GM12878 (cell line): Measurements from ENCODE around the gene IDH3A. TPM values are rescaled to one million over a fixed set of nuclear protein-coding genes. Genes with fewer than 3 reads are reported as not detected.

ENCODE experiments used
- ATAC-seq: fragments of 200-7000 bp; cut with Tn5 transposase; 3 replicates; pipeline ENCODE4 v1.9.1; 2020; ENCODE audit warnings: mild to moderate bottlenecking, moderate library complexity
- BruUV-seq: library from RNA; stranded (reverse); fragments of 400-500 nt; replicated peaks from 2 replicates; lab custom pipeline; 2021; lab: Mats Ljungman, UMichigan
- CTCF ChIA-PET: fragments of 300-600 bp; sonication (Branson Sonifier 250); formaldehyde crosslinking; extraction: SDS; loops from one replicate; lab custom pipeline; 2021; ENCODE audit warnings: inconsistent platforms; lab: Yijun Ruan, JAX
- POLR2A ChIA-PET: fragments of 350-600 bp; formaldehyde crosslinking; extraction: SDS; loops from one replicate; lab custom pipeline; 2021; ENCODE audit warnings: inconsistent platforms; lab: Charles Lee
- RAD21 ChIA-PET: fragments of 300-600 bp; sonication (Branson Sonifier 250); formaldehyde crosslinking; loops from one replicate; lab custom pipeline; 2023; ENCODE audit warnings: antibody characterized with exemption; ENCODE audit not compliant: unreplicated experiment; lab: Charles Lee
- SMC1A ChIA-PET: fragments of 300-600 bp; sonication (Branson Sonifier 250); formaldehyde crosslinking; loops from one replicate; lab custom pipeline; 2023; ENCODE audit not compliant: unreplicated experiment, uncharacterized antibody; lab: Charles Lee
- DNase-seq: peaks from one replicate; pipeline ENCODE4 v3.0.0-alpha.2; 2011; ENCODE audit warnings: low read depth, low spot score
- FAIRE-seq: peaks from 3 replicates; lab custom pipeline; 2011; peaks lifted over from hg19 to GRCh38; lab: Jason Lieb, UNC
- H2AFZ ChIP-seq: 2 replicates; pipeline ENCODE4 v1.6.0; 2011; ENCODE audit warnings: low read depth, low read length, control low read depth; ENCODE audit not compliant: control insufficient read depth
- H3K27ac ChIP-seq: 2 replicates; pipeline ENCODE4 v1.5.1; 2011; ENCODE audit warnings: control low read depth; ENCODE audit not compliant: control insufficient read depth, insufficient read depth
- H3K27me3 ChIP-seq, 2 experiments: replicated peaks in 1 of 2; 2 replicates each; pipeline versions ENCODE4 v1.6.0 to v1.6.1; 2011; ENCODE audit warnings: low read length in 1 of 2; ENCODE audit not compliant: control insufficient read depth in 2 of 2, insufficient read depth in 2 of 2
- H3K36me3 ChIP-seq, 2 experiments: 2 replicates each; pipeline ENCODE4 v1.5.1; 2011; ENCODE audit warnings: low read length in 1 of 2; ENCODE audit not compliant: control insufficient read depth in 2 of 2, insufficient read depth in 2 of 2
- H3K4me1 ChIP-seq: 2 replicates; pipeline ENCODE4 v1.6.1; 2011; ENCODE audit warnings: mild to moderate bottlenecking, low read length, moderate library complexity, mixed read lengths; ENCODE audit not compliant: control insufficient read depth, insufficient read depth
- H3K4me2 ChIP-seq: 2 replicates; pipeline ENCODE4 v1.6.0; 2011; ENCODE audit warnings: control low read depth; ENCODE audit not compliant: control insufficient read depth, insufficient read depth
- H3K4me3 ChIP-seq: fragments of 200-600 bp; sonication (generic); 2 replicates; pipeline ENCODE4 v1.5.1; 2016
- H3K79me2 ChIP-seq: 2 replicates; pipeline ENCODE4 v1.6.0; 2011; ENCODE audit warnings: low read length; ENCODE audit not compliant: control insufficient read depth, insufficient read depth
- H3K9ac ChIP-seq: 2 replicates; pipeline ENCODE4 v1.8.0; 2011; ENCODE audit warnings: low read length, control low read depth, mixed read lengths; ENCODE audit not compliant: control insufficient read depth, insufficient read depth
- H3K9me3 ChIP-seq: replicated peaks from 3 replicates; pipeline ENCODE4 v1.5.1; 2011; ENCODE audit warnings: mild to moderate bottlenecking, low read length; ENCODE audit not compliant: control insufficient read depth, insufficient read depth
- H4K20me1 ChIP-seq: 2 replicates; pipeline ENCODE4 v1.6.0; 2011; ENCODE audit not compliant: control insufficient read depth, insufficient read depth
- ATF7 ChIP-seq: fragments of 450-650 bp; IDR thresholded peaks from 2 replicates; pipeline ENCODE4 v1.6.1; 2016; ENCODE audit warnings: low read depth, mild to moderate bottlenecking
- BCLAF1 ChIP-seq: fragments of 450-650 bp; IDR thresholded peaks from 2 replicates; pipeline ENCODE4 v1.6.1; 2017; ENCODE audit warnings: antibody characterized with exemption, mild to moderate bottlenecking, moderate library complexity
- MLLT1 ChIP-seq: fragments of 450-650 bp; IDR thresholded peaks from 2 replicates; pipeline ENCODE4 v1.6.1; 2016; ENCODE audit warnings: mild to moderate bottlenecking
- NBN ChIP-seq: fragments of 450-650 bp; IDR thresholded peaks from 2 replicates; pipeline ENCODE4 v1.6.1; 2016
- NFIC ChIP-seq: IDR thresholded peaks from 2 replicates; pipeline ENCODE4 v1.6.1; 2012; ENCODE audit warnings: low read depth, mild to moderate bottlenecking, inconsistent platforms, low read length, moderate library complexity
- RB1 ChIP-seq: fragments of 450-650 bp; formaldehyde crosslinking; IDR thresholded peaks from 2 replicates; pipeline ENCODE4 v1.6.1; 2017; ENCODE audit warnings: mild to moderate bottlenecking, borderline replicate concordance
- RELB ChIP-seq: fragments of 450-650 bp; IDR thresholded peaks from 2 replicates; pipeline ENCODE4 v1.6.1; 2017; ENCODE audit warnings: low read depth, mild to moderate bottlenecking, moderate library complexity
- REST ChIP-seq: IDR thresholded peaks from 2 replicates; pipeline ENCODE4 v1.6.1; 2012; ENCODE audit warnings: mild to moderate bottlenecking, low read depth, low read length
- ZNF384 ChIP-seq: IDR thresholded peaks from 2 replicates; pipeline ENCODE4 v1.6.1; 2012; ENCODE audit warnings: low read depth, mild to moderate bottlenecking, low read length, improper control_type of control experiment, borderline replicate concordance
- WGBS: methylation state at CpG from one replicate; pipeline ENCODE4 v1.1.6; 2016; ENCODE audit warnings: low lambda C conversion rate; ENCODE audit not compliant: insufficient replicate concordance, insufficient coverage; ENCODE audit errors: missing lambda C conversion rate; 5-methylcytosine and 5-hydroxymethylcytosine counted together
- in situ Hi-C: fragments of 300-500 bp; cut with MboI; formaldehyde crosslinking; loops from 9 replicates; pipeline ENCODE4 v1.14.3; 2018; ENCODE audit warnings: mixed read lengths
- intact Hi-C: fragments of 100-400 bp; cut with micrococcal nuclease; formaldehyde crosslinking; loops from one replicate; pipeline ENCODE4 v1.14.2; 2022; ENCODE audit not compliant: unreplicated experiment
- polyA plus RNA-seq, 11 experiments: library from polyadenylated mRNA; depleted of rRNA in 4 of 11; unstranded in 6 of 11; stranded (reverse) in 5 of 11; fragments of >200 nt; fragmentation: Nextera tagmentation in 4 of 11; fragmentation: Illumina TruSeq in 1 of 11; extraction: Ambion mirVana in 4 of 11; extraction: Trizol in 1 of 11; gene quantifications; 1 replicate in 1 of 11; 2 replicates in 10 of 11; pipeline versions ENCODE4 v1.2.1 to v1.2.3, GENCODE V29; 2011 to 2016; ENCODE audit warnings: inconsistent platforms in 2 of 11, missing spikeins in 2 of 11, low read depth in 1 of 11
- total RNA-seq, 4 experiments: library from RNA; depleted of rRNA in 3 of 4; stranded (reverse); fragments of >200 nt in 3 of 4; fragmentation: Illumina TruSeq in 1 of 4; extraction: Trizol in 1 of 4; gene quantifications; 2 replicates each; pipeline versions ENCODE4 v1.2.1 to v1.2.3, GENCODE V29; 2013 to 2021

IDH3A gene
- total and polyA plus RNA-seq, 10 of the 15 experiments (the other 5 are each of a cell fraction or from before 2014, with no cell fraction given) = 83.9 to 254 (median 195) TPM

- no peak for TF ChIP-seq BCLAF1
These were observed 1.6 kb upstream of the IDH3A start (continued) for GRCh38 chr15:78147566-78147965.

- peak overlapping the region; percentile 87 for H3K4me3 ChIP-seq
- H3K27me3 ChIP-seq = no peaks in the 10 kb centered on the region
- H4K20me1 ChIP-seq = no peaks in the 10 kb centered on the region
- TSS peak; percentile 95 for BruUV-seq
- H3K4me2 ChIP-seq = peak overlapping the region; percentile 48
- DNase-seq = no peak
- FAIRE-seq = no peak
- no peaks in the 10 kb centered on the region for H3K36me3 ChIP-seq
- RAD21 ChIA-PET = interaction anchor here (0.6 to 7.3 kb wide), 12 partner anchors 9 to 98 kb away, joined by 3 to 53 read pairs (median 4); partner anchors contain the start of gene CIB2
- no peaks in the 10 kb centered on the region for H3K9me3 ChIP-seq
- peaks cover 46% of the 10 kb centered on the region for H3K79me2 ChIP-seq
- intact Hi-C loops (loop anchor here (2.0 kb wide), 1 partner anchor 18 kb away; the partner anchor contains the start of gene CIB2), in situ Hi-C loops (no loop called here)
- 5% methylated on average over 14 of the region's 14 CpGs for WGBS
- ATAC-seq = peak; percentile 14
- H3K27ac ChIP-seq = peak overlapping the region; percentile 84
- peaks cover 13% of the 10 kb centered on the region for H3K4me1 ChIP-seq
- CTCF ChIA-PET = interaction anchor here (1.1 to 4.5 kb wide), 11 partner anchors 8 to 83 kb away, joined by 3 to 38 read pairs (median 5); partner anchors contain the start of gene CIB2
- POLR2A ChIA-PET = interaction anchor here (0.7 to 4.8 kb wide), 12 partner anchors 9 to 80 kb away, joined by 3 to 75 read pairs (median 6); no protein-coding TSS in a partner anchor
- peak overlapping the region; percentile 88 for H2AFZ ChIP-seq
- SMC1A ChIA-PET = interaction anchor here (1.0 to 8.2 kb wide), 7 partner anchors 10 to 47 kb away, joined by 3 to 152 read pairs (median 4); no protein-coding TSS in a partner anchor
- H3K9ac ChIP-seq = peak overlapping the region; percentile 85
- 0 out of 2 replicates have a peak, but pooled peaks have one; percentile 14 for TF ChIP-seq ATF7
- peak; percentile 77; the same call in 1 of the 2 replicates for TF ChIP-seq NBN
- TF ChIP-seq ZNF384 = peak; percentile 74
- peak; percentile 24; the same call in 1 of the 2 replicates for TF ChIP-seq NFIC
- peak; percentile 71; the same call in 1 of the 2 replicates for TF ChIP-seq MLLT1
- peak; percentile 11; the same call in 1 of the 2 replicates for TF ChIP-seq RB1
- TF ChIP-seq REST = no peak
- peak; percentile 57; the same call in 1 of the 2 replicates for TF ChIP-seq RELB
These were observed 632 bp upstream of the IDH3A start for GRCh38 chr15:78148392-78149067.
